ENCODE results near the gene USP48.
"Not testable (repeated sequence)": the region's sequence is repeated elsewhere in the genome, so short reads cannot be mapped to it uniquely, and the experiment has no call there.

The USP48 gene

DNA sequence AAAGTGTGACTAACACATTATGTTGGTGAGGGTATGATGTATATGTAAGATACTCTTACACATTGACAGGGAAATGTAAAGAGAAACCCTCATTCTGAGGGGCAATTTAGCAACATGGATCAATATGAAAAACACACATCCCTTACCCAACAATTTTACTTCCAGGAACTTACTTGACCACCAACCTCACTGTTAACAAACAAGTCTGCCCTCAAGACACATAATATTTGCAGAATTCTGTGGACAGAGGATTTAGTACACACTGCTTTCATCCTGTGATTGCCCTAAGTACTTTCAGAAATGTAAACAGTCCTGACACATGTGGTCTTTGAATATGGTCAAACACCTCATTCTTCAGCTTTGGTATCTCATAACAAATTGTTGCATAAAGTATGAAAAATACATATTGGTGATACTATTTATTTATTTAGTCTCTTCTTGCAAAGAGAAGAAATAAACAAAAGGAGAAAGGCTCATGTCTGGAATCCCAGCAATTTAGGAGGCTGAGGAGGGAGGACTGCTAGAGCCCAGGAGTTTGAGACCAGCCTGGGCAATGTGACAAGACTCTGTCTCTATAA lies 6.9 kb downstream of the USP48 start:
- no peak for DNase-seq

DNA sequence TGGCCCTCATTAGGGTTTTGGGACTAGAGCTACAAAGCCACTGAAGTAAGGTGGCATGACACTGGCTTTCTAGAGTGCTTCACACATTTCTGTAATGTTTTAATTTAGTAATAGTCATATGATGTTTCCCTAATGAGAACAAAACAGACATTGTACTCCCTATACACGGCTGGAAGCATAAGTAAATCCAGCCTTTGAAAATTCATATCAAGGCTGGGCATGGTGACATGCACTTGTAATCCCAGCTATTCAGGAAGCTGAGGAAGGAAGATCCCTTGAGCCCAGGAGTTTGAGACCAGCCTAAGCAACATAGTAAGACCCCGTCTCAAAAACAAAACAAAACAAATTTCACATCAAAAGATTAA lies 7.4 kb downstream of the USP48 start:
- peak in 2 of 58 donors; percentile 1 to 2 for DNase-seq

DNA sequence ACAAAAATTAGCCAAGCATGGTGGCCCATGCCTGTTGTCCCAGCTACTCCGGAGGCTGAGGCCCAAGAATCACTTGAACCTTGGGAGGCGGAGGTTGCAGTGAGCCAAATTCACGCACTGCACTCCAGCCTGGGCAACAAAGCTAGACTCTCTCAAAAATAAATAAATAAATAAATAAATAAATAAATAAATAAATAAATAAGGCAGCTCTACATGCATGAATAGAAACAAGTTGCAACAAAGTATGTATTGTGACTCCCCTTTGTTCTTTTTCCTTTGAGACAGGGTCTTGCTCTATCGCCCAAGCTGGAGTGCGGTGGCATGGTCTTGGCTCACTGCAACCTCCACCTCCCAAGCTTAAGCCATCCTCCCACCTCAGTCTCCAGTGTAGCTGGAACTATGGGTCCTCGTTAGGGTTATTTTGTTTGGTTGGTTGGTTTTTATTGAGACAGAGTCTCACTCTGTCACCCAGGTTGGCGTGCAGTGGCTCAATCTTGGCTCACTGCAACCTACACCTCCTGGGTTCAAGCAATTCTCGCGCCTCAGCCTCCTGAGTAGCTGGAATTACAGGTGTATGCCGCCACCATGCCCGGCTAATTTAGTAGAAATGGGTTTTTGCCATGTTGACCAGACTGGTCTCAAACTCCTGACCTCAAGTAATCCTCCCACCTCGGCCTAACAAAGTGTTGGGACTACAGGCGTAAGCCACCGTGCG lies 8.0 kb downstream of the USP48 start:
- no peak for DNase-seq

DNA sequence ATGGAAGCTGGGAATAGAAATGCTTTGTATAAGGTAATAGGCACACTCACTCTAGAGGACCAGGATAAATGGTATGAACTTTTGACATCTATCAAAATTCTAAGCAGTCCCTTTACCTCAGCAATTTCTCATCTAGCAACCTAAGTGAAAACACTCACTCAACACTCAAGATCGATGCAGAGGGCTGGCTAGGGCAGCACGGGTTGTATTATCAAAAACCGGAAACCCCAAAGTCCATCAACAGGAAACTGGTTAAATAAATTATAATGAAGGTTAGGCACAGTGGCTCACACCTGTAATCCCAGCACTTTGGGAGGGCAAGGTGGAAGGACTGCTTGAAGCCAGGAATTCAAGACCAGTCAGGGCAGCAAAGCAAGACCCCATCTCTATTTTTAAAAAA lies 9.4 kb downstream of the USP48 start:
- DNase-seq, result no peak

DNA sequence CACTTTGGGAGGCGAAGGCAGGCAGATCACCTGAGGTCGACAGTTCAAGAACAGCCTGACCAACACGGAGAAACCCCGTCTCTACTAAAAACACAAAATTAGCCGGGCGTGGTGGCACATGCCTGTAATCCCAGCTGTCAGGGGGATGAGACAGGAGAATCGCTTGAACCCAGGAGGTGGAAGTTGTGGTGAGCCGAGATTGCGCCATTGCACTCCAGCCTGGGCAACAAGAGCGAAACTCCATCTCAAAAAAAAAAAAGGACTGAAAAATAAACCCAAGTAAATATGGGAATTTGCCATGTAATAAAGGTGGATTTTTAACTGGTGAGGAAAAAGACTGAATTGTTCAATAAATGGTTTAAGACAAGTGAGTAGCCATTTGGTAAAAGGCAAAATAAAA lies 11.3 kb downstream of the USP48 start:
- DNase-seq, result not testable (repeated sequence)

DNA sequence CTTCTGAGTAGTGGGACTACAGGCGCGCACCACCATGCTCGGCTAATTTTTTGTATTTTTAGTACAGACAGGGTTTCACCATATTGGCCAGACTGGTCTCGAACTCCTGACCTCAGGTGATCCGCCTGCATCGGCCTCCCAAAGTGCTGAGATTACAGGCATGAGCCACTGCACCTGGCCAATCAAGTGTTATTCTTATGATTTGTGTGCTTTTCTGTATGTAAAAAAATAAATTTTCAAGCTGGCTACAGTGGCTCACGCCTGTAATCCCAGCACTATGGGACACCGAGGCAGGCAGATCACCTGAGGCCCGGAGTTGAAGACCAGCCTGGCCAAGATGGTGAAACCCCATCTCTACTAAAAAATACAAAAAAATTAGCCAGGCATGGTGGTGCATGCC lies 12.3 kb downstream of the USP48 start:
- not testable (repeated sequence) for DNase-seq

DNA sequence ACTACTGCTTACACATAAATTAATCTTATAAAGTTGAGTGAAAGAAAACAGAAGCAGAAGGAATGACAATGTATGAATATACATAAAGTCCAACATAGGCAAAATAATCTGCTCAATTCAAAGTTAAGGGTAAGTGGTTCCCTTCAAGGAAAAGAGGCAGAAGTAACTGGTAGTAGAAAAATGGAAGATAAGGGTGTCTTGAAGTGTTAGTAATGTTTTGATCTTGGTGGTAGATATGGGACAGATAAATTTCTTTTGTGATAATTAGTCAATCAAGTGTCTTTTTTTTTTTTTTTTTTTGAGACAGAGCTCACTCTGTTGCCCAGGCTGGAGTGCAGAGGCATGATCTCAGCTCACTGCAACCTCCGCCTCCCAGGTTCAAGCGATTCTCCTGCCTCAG lies 12.7 kb downstream of the USP48 start:
- no peak for DNase-seq

DNA sequence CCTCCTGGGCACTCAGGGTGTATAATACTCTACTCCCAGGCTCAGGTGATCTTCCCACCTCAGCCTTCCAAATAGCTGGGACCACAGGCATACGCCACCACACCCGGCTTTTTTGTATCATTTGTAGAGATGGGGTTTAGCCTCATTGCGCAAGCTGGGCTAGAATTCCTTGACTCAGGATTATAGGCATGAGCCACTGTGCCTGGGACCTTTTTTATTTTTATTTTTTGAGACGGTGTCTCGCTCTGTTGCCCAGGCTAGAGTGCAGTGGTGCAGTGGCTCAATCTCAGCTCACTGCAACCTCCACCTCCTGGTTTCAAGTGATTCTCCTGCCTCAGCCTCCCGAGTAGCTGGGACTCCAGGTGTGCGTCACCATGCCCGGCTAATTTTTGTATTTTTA lies 15.8 kb downstream of the USP48 start:
- DNase-seq, result not testable (repeated sequence)

DNA sequence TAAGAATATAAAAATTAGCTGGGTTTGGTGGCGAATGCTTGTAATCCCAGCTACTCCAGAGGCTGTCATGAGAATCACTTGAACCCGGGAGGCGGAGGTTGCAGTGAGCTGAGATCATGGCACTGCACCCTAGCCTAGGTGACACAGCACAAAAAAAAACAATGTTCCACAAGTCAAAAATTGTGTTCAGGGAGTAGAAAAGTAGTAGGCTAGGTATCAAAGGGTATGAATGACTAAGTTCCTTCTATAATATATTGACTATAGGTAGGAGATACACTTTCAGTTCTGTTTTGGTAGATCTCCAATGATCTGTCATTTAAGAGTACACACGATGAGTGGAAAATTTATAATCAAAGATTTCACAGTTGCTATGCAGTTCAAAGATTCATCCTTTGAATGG lies 16.7 kb downstream of the USP48 start:
- DNase-seq, result no peak

DNA sequence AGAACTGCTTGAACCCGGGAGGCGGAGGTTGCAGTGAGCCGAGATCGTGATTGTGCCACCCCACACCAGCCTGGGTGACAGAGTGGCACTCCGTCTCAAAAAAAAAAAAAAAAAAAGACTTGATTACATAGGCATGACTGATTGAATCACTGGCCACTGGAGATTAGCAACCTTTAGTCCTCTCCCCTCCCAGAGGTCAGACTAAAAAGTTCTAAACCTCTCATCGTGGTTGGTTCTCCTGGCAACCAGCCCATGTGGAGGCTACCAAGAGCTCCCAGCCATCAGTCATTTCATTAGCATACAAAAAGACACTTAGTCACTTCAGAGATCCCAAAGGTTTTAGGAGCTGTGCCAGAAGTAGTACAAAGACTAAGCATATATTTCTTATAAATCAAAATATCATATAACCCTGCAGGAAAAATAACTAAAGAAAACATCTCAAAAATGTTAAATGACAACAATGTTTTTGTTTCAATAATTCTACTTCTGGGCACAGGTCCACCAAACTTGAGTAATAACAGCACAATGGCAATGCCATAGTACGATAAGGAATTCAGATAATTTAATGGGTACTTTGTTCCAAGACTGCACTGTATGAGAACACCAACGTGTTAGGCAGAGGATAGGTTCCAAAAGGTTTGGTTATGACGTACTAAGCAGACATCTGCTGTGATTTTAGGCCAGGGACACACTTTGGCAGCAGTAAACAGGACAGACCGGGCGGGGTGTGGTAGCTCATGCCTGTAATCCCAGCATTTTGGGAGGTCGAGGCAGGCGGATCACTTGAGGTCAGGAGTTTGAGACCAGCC lies 18.1 kb downstream of the USP48 start:
- DNase-seq, result peak in 1 of 58 donors; percentile 75

DNA sequence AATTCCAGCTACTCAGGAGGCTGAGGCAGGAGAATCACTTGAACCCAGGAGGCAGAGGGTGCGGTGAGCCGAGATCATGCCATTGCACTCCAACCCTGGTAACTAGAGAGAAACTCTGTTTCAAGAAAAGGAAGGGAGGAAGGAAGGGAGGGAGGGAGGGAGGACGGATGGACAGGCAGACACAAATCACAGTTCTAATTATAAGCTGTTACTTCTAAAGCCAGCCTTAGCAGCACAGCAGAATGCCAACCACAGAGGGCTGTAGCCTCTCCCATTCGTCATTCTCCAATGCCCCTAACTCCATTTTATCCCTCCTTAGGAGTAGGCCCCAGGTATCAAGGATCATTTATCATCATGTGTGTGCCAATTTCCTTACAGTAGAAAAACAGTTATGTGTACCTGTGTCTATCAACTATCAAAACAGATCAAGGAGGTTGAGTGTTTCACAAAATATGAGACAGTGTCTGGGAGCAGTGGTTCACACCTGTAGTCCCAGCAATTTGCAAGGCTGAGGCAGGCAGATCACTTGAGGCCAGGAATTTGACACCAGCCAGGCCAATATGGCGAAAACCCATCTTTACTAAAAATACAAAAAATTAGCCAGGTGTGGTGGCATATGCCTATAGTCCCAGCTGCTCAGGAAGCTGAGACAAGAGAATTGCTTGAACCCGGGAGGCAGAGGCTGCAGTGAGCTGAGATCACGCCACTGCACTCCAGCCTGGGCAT lies 19.1 kb downstream of the USP48 start:
- DNase-seq, result no peak

DNA sequence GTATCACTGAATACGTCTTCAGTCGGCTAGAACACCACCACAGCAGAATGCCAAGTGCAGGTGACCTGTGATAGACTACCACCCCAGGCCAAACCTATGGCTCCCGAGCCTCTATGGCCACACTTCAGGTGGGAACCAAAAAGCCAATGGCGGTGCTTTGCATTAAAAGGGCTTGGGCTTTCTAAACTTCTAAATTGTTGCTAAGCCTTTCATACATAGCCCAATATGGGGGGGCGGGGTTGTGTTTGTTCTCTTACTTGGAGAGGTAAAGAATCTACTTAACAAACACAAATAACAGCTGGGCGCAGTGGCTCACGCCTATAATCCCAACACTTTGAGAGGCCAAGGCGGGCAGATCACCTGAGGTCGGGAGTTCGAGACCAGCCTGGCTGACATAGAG lies 19.7 kb downstream of the USP48 start:
- no peak for DNase-seq

DNA sequence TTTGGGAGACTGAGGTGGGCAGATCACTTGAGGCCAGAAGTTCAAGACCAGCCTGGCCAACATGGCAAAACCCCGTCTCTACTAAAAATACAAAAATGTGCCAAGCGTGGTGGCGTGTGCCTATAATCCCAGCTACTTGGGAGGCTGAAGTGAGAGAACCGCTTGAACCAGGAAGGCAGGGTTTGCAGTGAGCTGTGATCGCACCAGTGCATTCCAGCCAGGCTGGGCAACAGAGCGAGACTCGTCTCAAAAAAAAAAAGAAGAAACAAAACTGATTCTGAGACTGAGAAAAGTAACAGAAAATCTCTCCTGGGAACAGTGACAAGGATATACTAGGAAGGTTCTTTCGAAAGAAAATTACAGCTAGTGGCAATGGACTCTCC lies 20.9 kb downstream of the USP48 start:
- DNase-seq, result no peak

DNA sequence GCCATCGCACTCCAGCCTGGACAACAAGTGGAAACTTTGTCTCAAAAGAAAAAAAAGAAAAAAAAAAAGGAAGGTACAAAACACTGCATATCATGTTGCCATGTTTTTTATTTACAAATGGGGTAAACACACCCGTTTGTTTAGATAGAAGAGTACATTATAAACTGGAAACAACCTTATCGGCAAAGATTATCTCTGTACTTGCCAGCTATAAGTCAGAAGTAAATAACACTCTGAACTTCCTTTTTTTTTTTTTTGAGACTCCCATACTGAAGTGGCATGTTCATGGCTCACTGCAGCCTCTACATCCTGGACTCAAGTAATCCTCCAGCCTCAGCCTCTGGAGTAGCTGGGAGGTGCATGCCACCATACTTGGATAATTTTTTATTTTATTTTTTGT lies 21.9 kb downstream of the USP48 start:
- DNase-seq, result no peak

DNA sequence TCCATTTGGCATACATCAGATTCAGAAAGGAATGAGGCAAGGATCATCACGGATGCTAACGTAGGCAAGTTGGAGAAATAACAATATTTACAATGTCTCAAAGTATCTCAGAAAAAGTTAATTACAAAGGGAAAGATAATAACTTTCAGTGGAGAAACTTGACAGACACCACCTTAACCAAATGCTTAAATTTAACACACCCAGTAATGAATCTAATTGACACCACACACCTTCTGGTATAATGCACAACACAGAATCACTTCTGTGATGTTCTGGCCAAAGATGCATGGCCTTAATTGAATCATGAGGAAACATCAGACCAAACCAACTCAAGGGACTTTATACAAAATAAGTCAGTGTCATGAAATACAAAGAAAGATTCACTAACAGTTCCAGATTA lies 23.1 kb downstream of the USP48 start:
- DNase-seq, result no peak

DNA sequence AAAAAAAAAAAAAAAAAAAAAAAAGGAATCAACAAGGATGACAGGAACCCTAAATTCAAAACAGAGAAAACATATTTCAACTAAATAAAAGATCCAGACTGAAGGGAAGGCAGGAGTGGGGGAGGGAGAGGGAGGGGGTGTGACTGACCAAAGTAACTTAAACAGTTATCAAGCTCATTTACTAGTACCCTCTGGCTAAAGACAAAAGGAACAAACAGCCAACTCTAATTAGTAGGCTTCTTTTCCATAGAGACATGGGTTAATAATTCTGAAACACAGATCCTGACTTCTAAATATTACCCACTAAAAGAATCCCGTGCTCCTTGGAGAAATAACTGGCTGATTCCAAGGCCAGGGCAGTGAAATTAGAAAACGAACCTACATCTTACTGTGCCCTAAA lies 23.8 kb downstream of the USP48 start:
- DNase-seq, result no peak

DNA sequence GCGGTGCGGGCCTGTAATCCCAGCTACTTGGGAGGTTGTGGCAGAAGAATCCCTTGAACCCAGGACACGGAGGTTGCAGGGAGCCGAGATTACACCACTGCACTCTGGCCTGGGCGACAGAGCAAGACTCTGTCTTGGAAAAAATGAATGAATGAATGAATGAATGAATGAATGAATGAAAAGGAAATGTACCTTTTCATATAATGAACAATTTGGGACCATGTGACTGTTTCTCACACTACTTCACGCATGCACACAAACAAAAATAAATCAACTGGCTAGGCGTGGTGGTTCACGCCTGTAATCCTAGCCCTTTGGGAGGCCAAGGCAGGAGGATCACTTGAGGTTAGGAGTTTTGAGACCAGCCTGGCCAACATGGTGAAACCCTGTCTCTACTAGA lies 24.3 kb downstream of the USP48 start:
- DNase-seq, result no peak

DNA sequence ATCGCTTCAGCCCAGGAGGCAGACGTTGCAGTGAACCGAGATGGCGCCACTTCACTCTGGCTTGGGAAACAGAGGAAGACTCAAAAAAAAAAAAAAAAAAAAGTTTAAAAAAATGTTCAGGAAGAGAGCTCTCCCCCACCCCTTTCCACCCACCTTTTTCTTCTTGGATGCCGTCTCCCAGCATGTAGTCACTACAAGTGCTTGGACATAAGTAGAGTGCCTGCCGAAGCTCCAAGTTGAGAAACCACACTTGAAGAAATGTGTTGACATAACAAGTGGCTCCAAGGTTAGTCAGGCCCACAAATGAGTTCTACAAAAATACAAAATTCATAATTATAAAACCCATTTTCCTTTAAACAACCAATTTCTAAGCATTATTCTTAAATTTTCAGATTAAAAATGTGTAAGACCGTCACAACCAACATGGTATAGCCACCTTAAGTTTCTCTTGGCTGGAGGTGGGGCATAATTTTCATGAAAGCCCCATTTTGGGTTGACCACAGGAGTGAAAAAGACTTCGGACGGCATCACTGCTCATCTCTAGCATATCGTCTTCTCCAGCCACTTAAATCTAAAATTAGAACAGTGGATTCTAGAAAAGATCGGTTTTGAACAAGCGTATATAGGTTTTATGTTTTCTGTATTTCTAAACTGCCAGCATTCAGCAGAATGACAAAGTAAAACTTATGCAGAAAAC lies 26.4 kb downstream of the USP48 start:
- no peak for DNase-seq

DNA sequence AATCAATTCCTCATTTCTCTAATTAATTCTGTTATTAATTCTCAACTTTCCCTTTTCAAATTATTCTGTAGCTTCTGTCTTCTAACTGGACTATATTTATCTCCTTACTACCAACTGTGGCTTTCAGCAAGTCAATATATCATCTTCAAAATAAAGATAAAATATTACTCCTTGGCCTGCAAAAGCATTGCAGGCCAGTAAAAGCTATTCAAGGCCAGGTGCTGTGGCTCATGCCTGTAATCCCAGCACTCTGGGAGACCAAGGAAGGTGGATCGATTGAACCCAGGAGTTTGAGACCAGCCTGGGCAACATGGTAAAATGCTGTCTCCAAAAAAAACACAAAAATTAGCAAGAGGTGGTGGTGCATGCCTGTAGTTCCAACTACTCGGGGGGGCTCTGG lies 27.9 kb downstream of the USP48 start:
- no peak for DNase-seq

DNA sequence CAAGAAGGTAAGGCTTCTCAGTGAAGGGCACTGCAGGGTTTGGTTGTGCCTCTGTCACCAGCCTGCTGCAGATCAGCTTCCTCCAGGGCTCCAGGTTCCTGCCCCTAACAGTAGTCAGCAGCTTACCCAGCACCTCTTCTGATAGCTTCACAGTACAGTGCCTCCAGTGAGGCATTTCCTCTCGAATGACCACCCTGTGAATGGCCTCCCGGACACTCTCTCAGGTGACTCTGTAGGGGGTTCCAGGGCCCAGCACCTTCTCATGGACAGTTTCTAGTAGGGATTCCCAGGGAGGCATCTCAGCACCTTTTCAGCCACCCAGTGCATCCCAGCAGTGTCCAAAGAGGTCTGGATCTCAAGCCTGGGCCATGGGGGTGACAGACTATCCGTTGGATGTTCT lies 28.4 kb downstream of the USP48 start:
- DNase-seq, result no peak

DNA sequence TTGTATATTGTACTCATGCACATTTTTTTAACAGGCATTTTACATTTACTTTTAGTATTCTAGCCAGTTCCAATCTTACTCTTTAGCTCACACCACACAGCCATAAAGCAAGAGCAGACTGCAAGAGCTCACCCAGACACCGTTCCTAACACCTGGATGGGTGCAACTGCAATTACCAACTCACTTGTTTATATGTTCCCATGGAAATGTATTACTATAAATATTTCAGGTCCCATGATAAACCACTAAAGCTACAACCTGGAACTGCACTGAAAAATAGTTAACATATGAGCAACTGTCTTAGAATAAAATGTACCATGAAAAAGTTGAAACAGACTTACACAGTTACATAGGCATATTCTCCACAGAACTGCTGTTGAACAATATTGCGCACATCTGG lies 30.8 kb downstream of the USP48 start:
- DNase-seq, result no peak

DNA sequence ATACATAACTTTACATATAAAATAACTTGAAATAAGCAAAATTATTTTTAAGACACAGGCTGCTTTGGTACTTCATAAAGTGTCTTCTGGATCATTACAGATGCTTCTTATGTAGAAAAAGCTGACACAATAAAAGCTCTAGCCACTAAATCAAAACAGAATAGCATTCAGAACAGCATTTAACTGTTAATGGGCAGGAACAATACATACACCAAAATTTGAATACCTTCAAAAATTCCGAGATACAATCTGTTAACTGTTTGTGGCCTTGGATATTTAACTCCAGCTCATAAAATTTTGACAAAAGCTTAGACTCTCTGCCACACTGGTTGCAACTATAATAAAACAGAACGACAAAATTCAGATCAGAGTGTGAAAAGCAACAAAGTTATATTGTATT lies 31.7 kb downstream of the USP48 start:
- no peak for DNase-seq
